ENCODE results near the gene ATP10A. TPM values are rescaled to one million over a fixed set of nuclear protein-coding genes. Genes with fewer than 3 reads are reported as not detected.

Gene ATP10A
- total RNA-seq, 4 donors from 2014 or later = 3.8 to 7.1 (median 5.2) TPM

GRCh38 chr15:25892126-25892525 lies 29.0 kb upstream of the ATP10A start:
- DNase-seq (ENCODE audit: low spot score in 2 of 2) = no peak
- H3K4me1 ChIP-seq = peaks cover 6% of the 10 kb centered on the region

GRCh38 chr15:25891081-25891480 lies 28.0 kb upstream of the ATP10A start:
- no peak for DNase-seq (ENCODE audit: low spot score in 2 of 2)
- H3K4me1 ChIP-seq = peaks cover 14% of the 10 kb centered on the region
- TF ChIP-seq EP300 (IDR thresholded peaks at IDR 0.05) (no peak), POLR2AphosphoS5 (IDR thresholded peaks at IDR 0.05) (no peak), CTCF (IDR thresholded peaks at IDR 0.05) (no peak), POLR2A (IDR thresholded peaks at IDR 0.05) (no peak)
- no peak overlapping the region for H3K4me3 ChIP-seq
- no peak overlapping the region for H3K27ac ChIP-seq
- no peaks in the 10 kb centered on the region for H3K9me3 ChIP-seq
- H3K36me3 ChIP-seq = no peaks in the 10 kb centered on the region
- 84% methylated on average over 4 of the region's 4 CpGs for WGBS
- H3K27me3 ChIP-seq = no peaks in the 10 kb centered on the region

More at GRCh38 chr15:25892126-25892525, 29.0 kb upstream of the ATP10A start:
- Histone ChIP-seq H3K36me3 (no peaks in the 10 kb centered on the region), H3K27me3 (no peaks in the 10 kb centered on the region), H3K27ac (no peak overlapping the region), H3K4me3 (no peak overlapping the region), H3K9me3 (no peaks in the 10 kb centered on the region)
- TF ChIP-seq POLR2AphosphoS5 (IDR thresholded peaks at IDR 0.05) (no peak), EP300 (IDR thresholded peaks at IDR 0.05) (no peak), POLR2A (IDR thresholded peaks at IDR 0.05) (no peak), CTCF (IDR thresholded peaks at IDR 0.05) (no peak)
- 37% methylated on average over 3 of the region's 3 CpGs for WGBS

GRCh38 chr15:25890529-25890928 lies 27.4 kb upstream of the ATP10A start:
- Histone ChIP-seq H3K27me3 (no peaks in the 10 kb centered on the region), H3K9me3 (no peaks in the 10 kb centered on the region), H3K27ac (no peak overlapping the region), H3K4me1 (peaks cover 14% of the 10 kb centered on the region), H3K4me3 (no peak overlapping the region), H3K36me3 (no peaks in the 10 kb centered on the region)
- no peak for TF ChIP-seq POLR2A (IDR thresholded peaks at IDR 0.05)
- no peak for TF ChIP-seq CTCF (IDR thresholded peaks at IDR 0.05)
- no peak for TF ChIP-seq EP300 (IDR thresholded peaks at IDR 0.05)
- TF ChIP-seq POLR2AphosphoS5 (IDR thresholded peaks at IDR 0.05) = no peak
- no peak for DNase-seq (ENCODE audit: low spot score in 2 of 2)
- WGBS = 33% methylated on average over 5 of the region's 5 CpGs

- H3K27ac ChIP-seq = no peak overlapping the region
Observed at GRCh38 chr15:25887870-25888269, 24.7 kb upstream of the ATP10A start.

More at GRCh38 chr15:25887870-25888269, 24.7 kb upstream of the ATP10A start:
- Histone ChIP-seq H3K27me3 (no peaks in the 10 kb centered on the region), H3K4me1 (peaks cover 18% of the 10 kb centered on the region), H3K9me3 (no peaks in the 10 kb centered on the region), H3K4me3 (no peak overlapping the region), H3K36me3 (no peaks in the 10 kb centered on the region)
- TF ChIP-seq POLR2AphosphoS5 (IDR thresholded peaks at IDR 0.05) (no peak), EP300 (IDR thresholded peaks at IDR 0.05) (no peak), CTCF (IDR thresholded peaks at IDR 0.05) (no peak), POLR2A (IDR thresholded peaks at IDR 0.05) (no peak)
- no peak for DNase-seq (ENCODE audit: low spot score in 2 of 2)
- WGBS = 83% methylated on average over 3 of the region's 3 CpGs
